Kidney capillary endothelial cell (primary cell): ENCODE data around the gene ATL3.
"Not testable (repeated sequence)": the region's sequence is repeated elsewhere in the genome, so short reads cannot be mapped to it uniquely, and the experiment has no call there.

Experiments used
- DNase-seq: peaks from one replicate; pipeline ENCODE4 v3.0.0-alpha.2; 2018; ENCODE audit warnings: low spot score

The ATL3 gene

GRCh38 chr11:63621071-63621470 lies 50.1 kb downstream of the ATL3 start:
- DNase-seq, result no peak

GRCh38 chr11:63619967-63620366 lies 51.2 kb downstream of the ATL3 start:
- no peak for DNase-seq

- DNase-seq, result not testable (repeated sequence)
These were observed 53.5 kb downstream of the ATL3 start for GRCh38 chr11:63617686-63618085.

DNA sequence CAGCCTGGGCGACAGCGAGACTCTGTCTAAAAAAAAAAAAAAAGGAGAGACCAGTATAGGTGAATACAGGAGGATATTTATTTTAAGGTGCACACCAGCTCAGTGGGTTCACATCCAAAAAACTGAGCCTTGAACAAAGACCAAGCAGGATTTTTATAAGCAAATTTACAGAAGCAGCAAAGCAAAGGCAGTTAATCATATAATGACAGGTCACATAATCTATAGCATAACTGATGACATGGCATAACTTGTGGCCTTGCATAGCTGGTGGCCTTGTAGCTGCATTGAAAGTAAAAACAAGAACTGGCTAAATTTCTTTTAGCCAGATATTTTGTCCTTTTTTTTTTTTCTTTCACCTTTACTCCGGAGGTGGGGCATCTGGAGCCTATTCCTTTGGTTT lies 54.2 kb downstream of the ATL3 start:
- no peak for DNase-seq

DNA sequence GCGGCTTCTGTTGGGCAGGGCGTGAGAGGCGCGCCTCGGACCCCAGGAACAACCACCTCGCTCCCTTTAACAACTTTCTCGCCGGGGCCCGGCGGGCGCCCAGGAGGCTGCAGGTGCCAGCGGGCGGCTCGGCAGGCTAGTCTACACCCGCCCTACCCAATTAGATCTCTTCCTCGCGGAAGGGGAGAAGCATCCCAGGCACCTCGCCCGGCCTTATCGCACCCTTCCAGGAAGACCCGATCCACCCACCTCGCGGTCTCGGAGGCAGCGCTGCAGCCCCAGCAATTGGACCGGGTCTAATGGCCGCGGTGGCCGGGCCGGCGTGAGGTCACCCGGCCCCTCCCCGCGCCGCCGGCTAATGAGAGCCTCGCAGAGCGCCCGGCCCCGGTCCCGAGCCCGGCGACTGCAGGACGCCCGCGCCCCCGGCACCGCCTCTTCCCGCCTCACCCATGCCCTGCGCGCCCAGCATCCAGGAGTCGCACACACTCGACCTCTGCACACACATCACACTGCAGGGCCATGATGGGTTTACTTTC lies 57.0 kb downstream of the ATL3 start, which contains the start of gene PLAAT3:
TSS of gene PLAAT3 (minus strand) at position 298 of the 536 bp plus-strand sequence. CDS start 419 bp downstream, outside the sequence.
- DNase-seq, result peak; percentile 69

GRCh38 chr11:63613517-63614135 lies 57.5 kb downstream of the ATL3 start:
- peak; percentile 33 for DNase-seq

DNA sequence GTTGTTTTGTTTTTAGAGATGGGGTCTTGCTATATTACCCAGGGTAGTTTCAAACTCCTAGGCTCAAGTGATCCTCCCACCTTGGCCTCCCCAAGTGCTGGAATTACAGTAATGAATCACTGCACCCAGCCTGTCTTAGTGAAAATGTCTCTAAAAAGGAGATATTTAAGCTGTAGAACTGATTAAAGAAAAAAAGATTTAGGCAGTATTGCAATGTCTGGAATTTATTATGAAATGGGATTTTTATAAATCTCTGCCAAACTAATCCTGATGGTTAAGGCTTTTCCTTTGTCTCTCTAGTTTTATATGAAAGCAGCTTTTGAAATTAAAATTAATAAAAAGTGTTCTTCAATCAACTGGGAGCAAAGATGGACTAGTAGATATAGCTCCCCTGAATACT lies 59.0 kb downstream of the ATL3 start:
- DNase-seq, result no peak

GRCh38 chr11:63611395-63611747 lies 59.8 kb downstream of the ATL3 start:
- DNase-seq, result no peak

- DNase-seq, result no peak
These were observed 60.4 kb downstream of the ATL3 start for GRCh38 chr11:63610604-63611394.

- DNase-seq, result no peak
These were observed 61.1 kb downstream of the ATL3 start for GRCh38 chr11:63609971-63610580.

GRCh38 chr11:63609536-63609935 lies 61.6 kb downstream of the ATL3 start:
- no peak for DNase-seq

GRCh38 chr11:63608353-63609345 lies 62.5 kb downstream of the ATL3 start:
- no peak for DNase-seq

- no peak for DNase-seq
These were observed 68.0 kb downstream of the ATL3 start for GRCh38 chr11:63603180-63603518.

DNA sequence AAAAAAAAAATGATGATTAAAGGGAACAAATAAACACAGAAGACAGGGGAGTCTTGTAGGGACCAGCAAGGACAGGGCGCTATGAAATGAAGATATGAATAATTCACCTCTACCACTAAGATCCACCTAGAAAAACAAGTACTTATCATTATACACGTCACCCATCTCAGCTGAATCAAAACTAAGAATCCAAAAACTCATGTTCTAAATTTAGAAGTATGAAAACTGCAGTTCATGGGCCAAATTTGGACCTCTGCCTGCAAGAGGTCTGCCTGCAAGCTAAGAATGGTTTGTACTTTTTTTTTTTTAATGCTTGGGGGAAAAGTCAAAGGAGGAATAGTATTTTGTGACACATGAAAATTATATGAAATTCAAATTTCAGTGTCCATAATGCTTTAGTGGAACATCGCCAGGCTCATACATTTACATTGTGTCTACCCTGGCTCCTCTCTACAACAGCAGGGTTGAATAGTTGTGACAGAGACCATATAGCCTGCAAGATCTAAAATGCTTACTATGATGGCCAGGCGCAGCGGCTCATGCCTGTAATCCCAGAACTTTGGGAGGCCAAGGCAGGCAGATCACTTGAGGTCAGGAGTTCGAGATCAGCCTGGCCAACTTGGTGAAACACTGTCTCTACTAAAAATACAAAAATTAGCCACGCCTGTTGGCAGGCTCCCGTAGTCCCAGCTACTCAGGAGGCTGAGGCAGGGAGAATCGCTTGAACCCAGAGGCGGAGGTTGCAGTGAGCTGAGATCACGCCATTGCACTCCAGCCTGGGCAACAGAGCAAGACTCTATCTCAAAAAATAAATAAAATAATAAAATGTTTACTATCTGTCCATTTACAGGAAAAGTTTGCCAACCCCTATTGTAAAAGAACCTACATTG lies 68.6 kb downstream of the ATL3 start:
- DNase-seq, result not testable (repeated sequence)

- no peak for DNase-seq
These were observed 71.7 kb downstream of the ATL3 start for GRCh38 chr11:63599211-63600122.

DNA sequence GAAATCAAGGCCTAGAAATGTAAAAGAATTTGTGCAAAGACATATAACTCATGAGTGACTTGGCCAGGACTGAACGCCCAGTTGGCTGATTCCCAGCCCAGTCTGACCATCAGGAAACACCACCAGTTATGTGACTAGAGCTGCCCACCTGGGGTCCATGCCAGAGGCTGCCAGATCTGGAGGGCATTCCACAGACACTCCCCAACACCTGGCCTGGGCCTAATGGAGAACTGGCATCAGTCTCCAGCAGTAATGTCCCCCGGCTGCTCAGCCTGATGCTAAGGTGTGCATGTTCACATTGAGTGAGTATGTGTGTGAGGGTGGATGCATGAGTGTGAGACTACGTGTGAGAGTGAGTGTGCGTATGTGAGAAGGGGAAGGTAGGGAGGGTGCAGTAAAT lies 72.6 kb downstream of the ATL3 start:
- no peak for DNase-seq

DNA sequence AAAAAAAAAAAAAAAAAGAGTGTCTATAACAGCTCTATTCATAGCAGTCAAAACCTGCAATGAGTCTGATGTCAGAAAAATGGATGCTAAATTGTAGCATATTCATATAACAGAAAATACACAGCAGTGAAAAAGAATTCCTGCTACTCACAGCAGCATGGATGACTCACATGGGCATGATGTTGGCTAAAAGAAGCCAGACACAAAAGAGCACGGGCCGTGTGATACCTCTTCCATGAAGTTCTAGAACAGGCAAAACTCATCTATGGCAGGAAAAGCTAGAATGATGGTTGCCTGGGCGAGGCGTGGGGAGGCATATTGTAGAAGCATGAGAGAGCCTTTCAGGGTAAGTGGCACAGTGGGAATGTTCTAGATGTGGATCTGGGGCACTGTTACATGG lies 75.9 kb downstream of the ATL3 start:
- DNase-seq, result no peak

DNA sequence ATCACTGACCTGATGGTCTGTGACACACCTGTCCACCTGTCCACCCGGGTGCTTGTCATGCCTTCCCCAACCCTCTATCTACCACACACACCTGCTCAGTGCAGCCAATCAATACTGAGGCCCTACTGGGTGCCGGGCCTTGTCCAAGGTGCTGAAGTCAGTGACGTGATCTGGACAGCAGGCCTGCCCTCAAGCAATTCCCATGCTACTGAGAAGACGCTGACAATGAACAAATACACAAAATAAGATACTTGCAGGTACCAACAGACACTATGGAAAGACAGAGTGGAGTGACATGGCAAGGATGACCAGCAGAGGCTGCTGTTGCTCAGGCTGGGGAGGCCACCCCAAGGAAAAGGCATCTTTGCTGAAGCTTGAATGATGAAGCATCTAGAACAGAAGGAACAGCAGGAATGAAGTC lies 78.2 kb downstream of the ATL3 start:
- DNase-seq, result no peak

GRCh38 chr11:63590024-63590788 lies 81.0 kb downstream of the ATL3 start:
- no peak for DNase-seq
